IPS DF 6.9 (cell line): Measurements from ENCODE around the gene TRIM38.

Experiments used
- DNase-seq: peaks from one replicate; pipeline ENCODE4 v3.0.0-alpha.2; 2013; ENCODE audit warnings: low read depth, low spot score
- H3K27ac ChIP-seq: one replicate; pipeline ENCODE4 v1.5.1; 2013; ENCODE audit warnings: low read length, control low read depth
- H3K27me3 ChIP-seq: 2 replicates; pipeline ENCODE4 v1.6.1; 2013; ENCODE audit warnings: mild to moderate bottlenecking, low read length; ENCODE audit not compliant: control insufficient read depth, insufficient read depth
- H3K36me3 ChIP-seq: 2 replicates; pipeline ENCODE4 v1.6.1; 2013; ENCODE audit warnings: low read length; ENCODE audit not compliant: control insufficient read depth, insufficient read depth
- H3K4me1 ChIP-seq: 2 replicates; pipeline ENCODE4 v1.6.1; 2013; ENCODE audit warnings: low read length; ENCODE audit not compliant: control insufficient read depth, insufficient read depth
- H3K4me3 ChIP-seq: 2 replicates; pipeline ENCODE4 v1.5.1; 2013; ENCODE audit warnings: mild to moderate bottlenecking, low read length
- H3K9me3 ChIP-seq: 2 replicates; pipeline ENCODE4 v1.6.1; 2013; ENCODE audit warnings: low read length, inconsistent platforms; ENCODE audit not compliant: control insufficient read depth, insufficient read depth
- WGBS: extraction: QIAGEN DNeasy Blood & Tissue Kit; methylation state at CpG from one replicate; pipeline ENCODE4 v1.1.7; 2013; ENCODE audit warnings: mixed read lengths, missing lambda C conversion rate; ENCODE audit not compliant: insufficient read length, insufficient coverage; 5-methylcytosine and 5-hydroxymethylcytosine counted together

The TRIM38 gene

GRCh38 chr6:25962149-25963127, at the start of gene TRIM38:
TSS of gene TRIM38 (plus strand) at chr6:25962802. CDS start at chr6:25966523, 3,721 bp downstream.
- peaks cover 7% of the 10 kb centered on the region; the same call in 1 of the 2 replicates for H3K4me1 ChIP-seq
- no peaks in the 10 kb centered on the region; the same call in 1 of the 2 replicates for H3K27me3 ChIP-seq
- H3K36me3 ChIP-seq, result no peaks in the 10 kb centered on the region
- no peak within 1 kb of the TSS for H3K4me3 ChIP-seq
- peaks cover 2% of the 10 kb centered on the region; the same call in 1 of the 2 replicates for H3K9me3 ChIP-seq
- no peak within 1 kb of the TSS for H3K27ac ChIP-seq
- no peak for DNase-seq
- WGBS, result no CpG with 5 or more reads among the region's 11 CpGs

DNA sequence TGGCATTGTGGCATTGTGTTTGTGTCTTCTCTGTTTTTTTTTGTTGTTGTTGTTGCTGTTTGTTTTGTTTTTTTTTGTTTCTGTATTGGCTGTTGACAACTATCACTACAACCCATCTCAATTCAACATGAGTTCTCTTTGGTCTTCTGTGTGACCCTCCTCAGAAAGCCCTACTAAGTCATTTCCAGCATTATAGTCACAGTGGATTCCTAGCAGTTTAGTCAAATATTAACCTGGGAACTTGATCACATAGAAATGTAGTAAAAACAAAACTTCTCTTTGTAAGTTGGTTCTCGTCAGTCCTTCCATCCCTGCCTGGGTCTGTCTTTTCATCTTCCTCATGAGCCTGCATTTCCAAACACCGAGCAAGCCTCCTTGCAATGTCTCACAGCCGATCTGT, 48.9 kb upstream of the TRIM38 start:
- Histone ChIP-seq H3K27me3 (no peaks in the 10 kb centered on the region), H3K9me3 (no peaks in the 10 kb centered on the region), H3K4me1 (no peaks in the 10 kb centered on the region), H3K36me3 (no peaks in the 10 kb centered on the region), H3K27ac (no peak overlapping the region), H3K4me3 (no peak overlapping the region)
- no CpG with 5 or more reads among the region's 3 CpGs for WGBS
- no peak for DNase-seq

GRCh38 chr6:25916330-25916729, 46.3 kb upstream of the TRIM38 start:
- Histone ChIP-seq H3K4me3 (no peak overlapping the region), H3K36me3 (no peaks in the 10 kb centered on the region), H3K4me1 (no peaks in the 10 kb centered on the region), H3K27ac (no peak overlapping the region), H3K27me3 (no peaks in the 10 kb centered on the region), H3K9me3 (no peaks in the 10 kb centered on the region)
- no peak for DNase-seq
- no CpG with 5 or more reads among the region's 3 CpGs for WGBS

GRCh38 chr6:25916789-25917490, 45.7 kb upstream of the TRIM38 start:
- no peaks in the 10 kb centered on the region for H3K9me3 ChIP-seq
- no peaks in the 10 kb centered on the region for H3K27me3 ChIP-seq
- no peak overlapping the region for H3K4me3 ChIP-seq
- no peak for DNase-seq
- H3K4me1 ChIP-seq, result no peaks in the 10 kb centered on the region
- H3K27ac ChIP-seq, result no peak overlapping the region
- no peaks in the 10 kb centered on the region for H3K36me3 ChIP-seq
- no CpG with 5 or more reads among the region's 7 CpGs for WGBS

GRCh38 chr6:25918083-25918683, 44.4 kb upstream of the TRIM38 start:
- H3K4me3 ChIP-seq, result no peak overlapping the region
- no peaks in the 10 kb centered on the region for H3K4me1 ChIP-seq
- H3K9me3 ChIP-seq, result no peaks in the 10 kb centered on the region
- H3K27ac ChIP-seq, result no peak overlapping the region
- WGBS, result no CpG with 5 or more reads among the region's 5 CpGs
- no peaks in the 10 kb centered on the region for H3K36me3 ChIP-seq
- no peak for DNase-seq
- H3K27me3 ChIP-seq, result no peaks in the 10 kb centered on the region

- DNase-seq, result no peak
- H3K4me3 ChIP-seq, result no peak overlapping the region
- WGBS, result no CpG with 5 or more reads among the region's 5 CpGs
- H3K27ac ChIP-seq, result no peak overlapping the region
- no peaks in the 10 kb centered on the region for H3K36me3 ChIP-seq
- H3K27me3 ChIP-seq, result no peaks in the 10 kb centered on the region
- H3K4me1 ChIP-seq, result no peaks in the 10 kb centered on the region
- no peaks in the 10 kb centered on the region for H3K9me3 ChIP-seq
These were observed 42.9 kb upstream of the TRIM38 start for GRCh38 chr6:25919657-25920056.

GRCh38 chr6:25921525-25922203, 40.9 kb upstream of the TRIM38 start:
- Histone ChIP-seq H3K4me3 (no peak overlapping the region), H3K27ac (no peak overlapping the region), H3K4me1 (no peaks in the 10 kb centered on the region), H3K9me3 (no peaks in the 10 kb centered on the region), H3K27me3 (no peaks in the 10 kb centered on the region), H3K36me3 (no peaks in the 10 kb centered on the region)
- no peak for DNase-seq

- H3K4me3 ChIP-seq, result no peak overlapping the region
- no peaks in the 10 kb centered on the region for H3K27me3 ChIP-seq
- no peaks in the 10 kb centered on the region for H3K36me3 ChIP-seq
- no peak for DNase-seq
- WGBS, result no CpG with 5 or more reads among the region's 2 CpGs
- no peak overlapping the region for H3K27ac ChIP-seq
- H3K4me1 ChIP-seq, result no peaks in the 10 kb centered on the region
- H3K9me3 ChIP-seq, result no peaks in the 10 kb centered on the region
These were observed 40.3 kb upstream of the TRIM38 start for GRCh38 chr6:25922301-25922700.

GRCh38 chr6:25925876-25926275, 36.7 kb upstream of the TRIM38 start:
- Histone ChIP-seq H3K27ac (no peak overlapping the region), H3K36me3 (no peaks in the 10 kb centered on the region), H3K4me1 (no peaks in the 10 kb centered on the region), H3K4me3 (no peak overlapping the region), H3K9me3 (no peaks in the 10 kb centered on the region), H3K27me3 (no peaks in the 10 kb centered on the region)
- no CpG with 5 or more reads among the region's 1 CpG for WGBS
- no peak for DNase-seq

- no peaks in the 10 kb centered on the region for H3K27me3 ChIP-seq
- no peaks in the 10 kb centered on the region for H3K9me3 ChIP-seq
- no CpG with 5 or more reads among the region's 2 CpGs for WGBS
- H3K36me3 ChIP-seq, result no peaks in the 10 kb centered on the region
- no peak for DNase-seq
- H3K4me1 ChIP-seq, result no peaks in the 10 kb centered on the region
- no peak overlapping the region for H3K27ac ChIP-seq
- no peak overlapping the region for H3K4me3 ChIP-seq
These were observed 35.4 kb upstream of the TRIM38 start for GRCh38 chr6:25927178-25927577.
